Psoas muscle (tissue), 8 donors: ENCODE measurements around the gene JAML. TPM values are rescaled to one million over a fixed set of nuclear protein-coding genes. Genes with fewer than 3 reads are reported as not detected.

Experiments
- ATAC-seq, 4 donors: fragments of 200-7000 bp; cut with Tn5 transposase; one replicate each; pipeline ENCODE4 v1.9.1; 2020; ENCODE audit warnings: moderate library complexity in 3 of 4, mild to moderate bottlenecking in 2 of 4
- DNase-seq, 2 donors: peaks; one replicate each; pipeline ENCODE4 v3.0.0-alpha.2; 2020
- H3K27ac ChIP-seq: fragments of 200-600 bp; one replicate; pipeline ENCODE4 v1.8.0; 2022
- H3K27me3 ChIP-seq, 3 donors: fragments of 200-600 bp in 1 of 3; one replicate each; pipeline versions ENCODE4 v1.6.1 to v1.8.0; 2013 to 2022; ENCODE audit warnings: low read length in 2 of 3, mild to moderate bottlenecking in 2 of 3, moderate library complexity in 1 of 3; ENCODE audit not compliant: insufficient read depth in 3 of 3
- H3K36me3 ChIP-seq, 2 donors: fragments of 200-600 bp in 1 of 2; one replicate each; pipeline versions ENCODE4 v1.6.1 to v1.8.0; 2013 to 2022; ENCODE audit warnings: low read depth in 1 of 2, mild to moderate bottlenecking in 1 of 2, moderate library complexity in 1 of 2; ENCODE audit not compliant: insufficient read depth in 1 of 2
- H3K4me1 ChIP-seq: fragments of 200-600 bp; one replicate; pipeline ENCODE4 v1.8.0; 2022
- H3K4me3 ChIP-seq: fragments of 200-600 bp; one replicate; pipeline ENCODE4 v1.8.0; 2022; ENCODE audit warnings: mild to moderate bottlenecking
- H3K9me3 ChIP-seq: fragments of 200-600 bp; one replicate; pipeline ENCODE4 v1.8.0; 2022
- CTCF ChIP-seq: fragments of 200-600 bp; IDR thresholded peaks from one replicate; pipeline ENCODE4 v1.8.0; 2022; ENCODE audit warnings: antibody characterized with exemption
- WGBS, 3 donors: extraction: QIAGEN DNeasy Blood & Tissue Kit; methylation state at CpG; one replicate each; pipeline versions ENCODE4 v1.1.6 to v1.1.7; 2013; 5-methylcytosine and 5-hydroxymethylcytosine counted together
- intact Hi-C, 2 donors: fragments of 100-400 bp; cut with DNase I; formaldehyde crosslinking; loops; one replicate each; pipeline versions ENCODE4 v1.11.0 to v1.14.2; 2022
- polyA plus RNA-seq, 3 donors: library from polyadenylated mRNA; stranded (reverse); fragments of 200-250 nt; gene quantifications; one replicate each; pipeline ENCODE4 v1.2.3, GENCODE V29; 2013
- total RNA-seq, 4 donors: library from RNA; stranded (reverse); fragmentation: NEBNext Ultra II Directional in 2 of 4; extraction: Animal tissue kit (Norgen Biotek cat#: 25700) in 2 of 4; gene quantifications; one replicate each; pipeline versions ENCODE4 v1.2.1 to v1.2.4, GENCODE V29; 2021 to 2023
- donor health status: healthy with polysubstance abuse.
- donor health status: DM: no; HTN: no; CAD: no; lungs with moderate emphysema.
- donor health status: Bipolar disorder and iron deficiency.
- donor health status: healthy.
- donor health status: DM: yes; HTN: yes; CAD: no.
- donor health status: DM: no; HTN: no; CAD: no.
- donor health status: DM: no; HTN: no; CAD: no.
- donor health status: DM: yes; HTN: yes; CAD: no.

JAML gene
- total and polyA plus RNA-seq, 7 donors, result 0.21 to 1.8 (median 0.48) TPM

GRCh38 chr11:118202599-118203422 lies 22.0 kb downstream of the JAML start:
- intact Hi-C loops, result loop anchor here in 1 of 2 donors (10.0 kb wide), 1 partner anchor 82 kb away; no protein-coding TSS in a partner anchor
- WGBS, 3 donors, result 78 to 84% (median 83%) methylated on average over 7 of the region's 7 CpGs
- no peak for TF ChIP-seq CTCF
- no peaks in the 10 kb centered on the region for H3K36me3 ChIP-seq
- no peak for DNase-seq
- peaks cover 0 to 7% (median 0%) of the 10 kb centered on the region in 3 donors for H3K27me3 ChIP-seq
- peaks cover 3% of the 10 kb centered on the region for H3K4me1 ChIP-seq
- H3K27ac ChIP-seq, result no peak overlapping the region
- no peak for ATAC-seq
- no peak overlapping the region for H3K4me3 ChIP-seq
- no peaks in the 10 kb centered on the region for H3K9me3 ChIP-seq

- peaks cover 3% of the 10 kb centered on the region for H3K4me1 ChIP-seq
- ATAC-seq (no peak), DNase-seq (no peak)
- TF ChIP-seq CTCF, result no peak
- WGBS, 3 donors, result 83 to 90% (median 86%) methylated on average over 2 of the region's 2 CpGs
- H3K36me3 ChIP-seq, result no peaks in the 10 kb centered on the region
- H3K4me3 ChIP-seq, result no peak overlapping the region
- no peaks in the 10 kb centered on the region for H3K9me3 ChIP-seq
- intact Hi-C loops, result loop anchor here in 1 of 2 donors (2.0 to 10.0 kb wide), 2 partner anchors 83 to 287 kb away; no protein-coding TSS in a partner anchor
- H3K27me3 ChIP-seq, result peaks cover 0 to 5% (median 0%) of the 10 kb centered on the region in 3 donors
- no peak overlapping the region for H3K27ac ChIP-seq
Measured at GRCh38 chr11:118201966-118202365, 22.8 kb downstream of the JAML start.

- intact Hi-C loops, result loop anchor here in 1 of 2 donors (2.0 to 10.0 kb wide), 2 partner anchors 84 to 288 kb away; no protein-coding TSS in a partner anchor
- ATAC-seq, result no peak
- no peak for DNase-seq
- 86 to 91% (median 87%) methylated on average over 9 of the region's 9 CpGs for WGBS, 3 donors
- no peak for TF ChIP-seq CTCF
- Histone ChIP-seq H3K36me3 (no peaks in the 10 kb centered on the region), H3K4me1 (peaks cover 3% of the 10 kb centered on the region), H3K9me3 (no peaks in the 10 kb centered on the region), H3K4me3 (no peak overlapping the region), H3K27ac (no peak overlapping the region), H3K27me3 (peaks cover 0 to 5% (median 0%) of the 10 kb centered on the region in 3 donors)
Measured at GRCh38 chr11:118200901-118201680, 23.7 kb downstream of the JAML start.

DNA sequence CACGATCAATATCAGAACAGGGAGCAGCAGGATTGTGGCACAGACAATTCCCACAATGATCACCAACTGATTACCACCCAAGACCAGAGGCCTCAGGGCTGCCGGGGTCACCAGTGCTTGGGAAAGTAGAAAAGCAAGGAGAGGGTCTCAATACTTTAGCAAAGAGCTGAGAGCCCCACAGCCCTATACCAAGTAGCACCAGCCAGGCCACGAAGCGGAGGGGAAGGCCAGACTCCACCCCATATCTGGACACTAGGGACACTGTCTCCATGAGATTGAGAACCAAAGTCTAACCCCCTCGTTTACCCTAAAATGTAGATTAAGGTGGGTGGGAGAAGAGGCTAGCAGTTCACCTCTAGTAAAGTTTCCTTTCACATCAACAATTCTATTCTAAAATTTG lies 24.3 kb downstream of the JAML start:
- Histone ChIP-seq H3K27me3 (peaks cover 0 to 4% (median 0%) of the 10 kb centered on the region in 3 donors), H3K4me3 (no peak overlapping the region), H3K9me3 (no peaks in the 10 kb centered on the region), H3K36me3 (no peaks in the 10 kb centered on the region), H3K4me1 (peaks cover 5% of the 10 kb centered on the region), H3K27ac (no peak overlapping the region)
- DNase-seq (no peak), ATAC-seq (no peak)
- TF ChIP-seq CTCF, result no peak
- WGBS, 3 donors, result 82 to 86% (median 85%) methylated on average over 5 of the region's 5 CpGs
- intact Hi-C loops, result loop anchor here in 1 of 2 donors (2.0 to 10.0 kb wide), 2 partner anchors 84 to 288 kb away; no protein-coding TSS in a partner anchor
